ENCODE results near the gene RPL38. TPM values are rescaled to one million over a fixed set of nuclear protein-coding genes. Genes with fewer than 3 reads are reported as not detected.

RPL38 gene
- 1,081 TPM for total RNA-seq

DNA sequence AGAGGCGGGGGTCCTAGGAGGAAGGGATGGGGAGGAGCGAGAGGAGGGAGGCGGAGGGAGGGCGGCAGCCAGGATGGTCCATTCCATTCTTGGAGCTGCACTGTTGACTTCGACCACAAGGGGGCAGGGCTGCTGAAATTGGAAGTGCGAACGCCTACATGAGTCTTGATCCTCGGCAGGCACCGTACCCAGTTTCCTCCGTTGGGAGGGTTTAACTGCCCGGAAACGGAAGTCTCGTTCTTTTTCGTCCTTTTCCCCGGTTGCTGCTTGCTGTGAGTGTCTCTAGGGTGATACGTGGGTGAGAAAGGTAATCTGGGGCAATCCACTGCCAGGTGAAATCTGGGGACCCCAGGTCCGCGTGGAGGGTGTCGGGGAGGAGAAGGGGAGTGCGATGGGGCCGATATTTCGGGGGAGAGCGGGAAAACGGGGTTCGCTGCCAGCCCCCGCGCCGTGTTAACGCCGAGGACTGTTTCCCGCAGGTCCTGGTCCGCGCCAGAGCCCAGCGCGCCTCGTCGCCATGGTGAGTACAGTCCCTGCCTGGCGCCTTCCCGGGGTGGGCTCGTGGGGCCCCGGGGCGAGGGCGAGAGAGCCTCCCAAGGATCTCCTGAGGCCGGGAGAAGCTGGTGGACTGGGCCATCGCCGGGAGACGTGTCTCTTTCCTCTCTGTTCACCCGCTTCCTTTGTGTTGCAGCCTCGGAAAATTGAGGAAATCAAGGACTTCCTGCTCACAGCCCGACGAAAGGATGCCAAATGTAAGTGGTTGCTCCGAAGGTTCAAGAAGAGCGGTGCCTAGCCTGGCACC is at the start of gene RPL38:
TSS of gene RPL38 (plus strand) at position 240 of the 802 bp plus-strand sequence. CDS start at position 518, 278 bp downstream.
- DNase-seq (ENCODE audit: low spot score) = peak; percentile 97

DNA sequence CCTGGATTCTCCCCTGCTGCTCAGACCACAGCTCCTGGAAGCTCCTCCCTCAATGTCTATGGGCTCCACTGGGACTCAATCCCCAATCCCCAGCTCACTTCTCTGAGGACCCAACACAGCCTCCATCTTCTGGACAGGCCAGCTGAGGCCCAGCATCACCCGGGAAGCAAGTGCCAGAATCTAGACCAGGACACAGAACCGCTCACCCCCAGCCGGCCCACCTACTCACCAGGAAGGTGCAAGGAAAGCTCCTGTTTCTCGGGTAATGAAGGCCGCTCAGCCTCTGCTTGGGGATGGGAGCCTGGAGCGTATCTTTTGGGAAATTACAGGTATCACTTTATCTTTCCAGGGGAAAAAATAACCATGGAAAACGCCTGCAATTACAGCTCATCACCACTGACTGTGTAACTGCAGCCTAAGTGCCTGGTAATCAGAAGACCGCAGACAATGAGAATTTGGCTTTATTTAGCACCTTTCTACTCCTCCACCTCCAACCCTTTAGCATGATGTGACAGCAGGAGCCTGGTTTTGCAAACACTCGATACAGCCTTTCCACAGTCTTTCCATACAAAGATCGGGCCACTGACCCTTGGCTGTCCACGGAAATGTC is 49.6 kb upstream of the RPL38 start:
- no peak for DNase-seq (ENCODE audit: low spot score)

DNA sequence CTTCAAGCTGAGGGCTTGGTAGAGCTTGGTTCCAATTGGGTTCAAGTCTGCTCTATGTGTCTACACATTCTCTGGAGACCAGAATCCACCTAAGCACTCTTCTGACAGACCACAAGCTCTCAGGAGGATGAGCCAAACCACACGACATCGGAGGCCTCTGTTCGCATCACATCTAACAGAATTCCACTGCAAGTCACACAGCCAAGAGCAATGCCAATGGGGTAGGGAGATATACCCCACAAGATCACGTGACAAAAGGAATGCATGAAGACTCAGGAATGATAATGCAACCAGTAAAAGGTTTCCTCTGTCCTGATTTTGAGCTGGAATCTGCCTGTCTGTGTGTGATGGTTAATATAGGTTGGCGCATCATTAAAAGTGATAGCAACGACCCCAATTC is 46.6 kb upstream of the RPL38 start:
- peak; percentile 7 for DNase-seq (ENCODE audit: low spot score)

DNA sequence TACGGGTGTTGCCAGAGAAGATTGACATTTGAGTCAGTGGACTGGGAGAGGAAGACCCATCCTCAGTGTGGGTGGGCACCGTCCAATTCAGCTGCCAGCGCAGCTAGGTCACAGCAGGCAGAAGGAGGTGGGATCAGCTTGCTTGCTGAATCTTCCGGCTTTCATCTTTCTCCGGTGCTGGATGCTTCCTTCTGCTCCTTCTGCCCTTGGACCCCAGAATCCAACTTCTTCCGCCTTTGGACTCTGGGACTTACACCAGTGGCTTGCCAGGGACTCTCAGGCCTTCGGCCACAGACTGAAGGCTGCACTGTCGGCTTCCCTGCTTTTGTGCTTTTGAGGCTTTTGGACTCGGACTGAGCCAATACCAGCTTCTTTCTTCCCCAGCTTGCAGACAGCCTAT is 46.1 kb upstream of the RPL38 start:
- peak; percentile 18 for DNase-seq (ENCODE audit: low spot score)

DNA sequence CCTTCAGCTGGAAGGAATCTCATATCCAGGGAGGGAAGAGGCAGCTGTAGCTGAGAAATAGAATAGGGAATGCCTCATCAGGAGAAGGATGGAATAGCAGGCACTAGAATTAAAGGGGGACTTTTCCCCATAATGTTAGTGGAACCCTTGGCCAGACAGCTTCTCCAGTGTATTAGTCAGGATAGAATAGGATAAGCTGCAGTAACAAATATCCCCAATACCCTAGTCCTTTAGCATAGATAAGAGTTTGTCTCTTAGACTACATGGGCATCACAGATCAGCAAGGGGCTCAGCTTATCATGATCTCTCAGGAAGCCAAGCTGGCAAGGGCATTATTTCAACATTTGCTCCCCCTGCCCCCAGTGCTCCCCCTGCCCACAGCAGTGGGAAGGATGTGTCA is 44.7 kb upstream of the RPL38 start:
- no peak for DNase-seq (ENCODE audit: low spot score)

DNA sequence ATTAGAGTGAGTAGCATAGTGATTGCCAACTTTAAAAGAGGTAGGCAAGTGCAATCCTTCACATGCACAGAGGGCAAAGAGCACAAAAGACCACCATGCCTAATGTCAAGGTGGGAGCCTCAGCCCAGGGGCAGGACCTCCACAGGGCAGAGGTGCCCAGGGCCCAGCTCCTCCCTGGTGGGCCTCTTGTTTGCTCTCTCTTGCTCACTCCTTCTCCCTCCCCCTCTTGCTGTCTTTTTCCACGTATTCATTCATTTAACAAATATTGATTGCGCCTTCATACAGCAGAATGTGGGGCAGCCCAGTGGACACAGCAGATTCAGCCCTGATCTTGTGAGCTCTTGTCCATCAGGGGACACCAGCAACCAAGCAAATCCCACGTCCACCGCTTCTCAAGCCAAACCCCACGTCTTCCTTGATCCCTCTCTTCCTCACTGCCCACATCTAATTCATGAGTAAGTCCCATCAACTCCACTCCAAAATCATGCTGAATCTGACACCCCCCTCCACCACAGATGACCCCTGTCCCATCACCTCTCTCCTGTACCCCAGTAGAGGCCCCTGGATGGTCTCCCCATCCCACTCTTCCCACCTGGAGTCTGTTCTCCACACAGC is 44.1 kb upstream of the RPL38 start:
- no peak for DNase-seq (ENCODE audit: low spot score)

DNA sequence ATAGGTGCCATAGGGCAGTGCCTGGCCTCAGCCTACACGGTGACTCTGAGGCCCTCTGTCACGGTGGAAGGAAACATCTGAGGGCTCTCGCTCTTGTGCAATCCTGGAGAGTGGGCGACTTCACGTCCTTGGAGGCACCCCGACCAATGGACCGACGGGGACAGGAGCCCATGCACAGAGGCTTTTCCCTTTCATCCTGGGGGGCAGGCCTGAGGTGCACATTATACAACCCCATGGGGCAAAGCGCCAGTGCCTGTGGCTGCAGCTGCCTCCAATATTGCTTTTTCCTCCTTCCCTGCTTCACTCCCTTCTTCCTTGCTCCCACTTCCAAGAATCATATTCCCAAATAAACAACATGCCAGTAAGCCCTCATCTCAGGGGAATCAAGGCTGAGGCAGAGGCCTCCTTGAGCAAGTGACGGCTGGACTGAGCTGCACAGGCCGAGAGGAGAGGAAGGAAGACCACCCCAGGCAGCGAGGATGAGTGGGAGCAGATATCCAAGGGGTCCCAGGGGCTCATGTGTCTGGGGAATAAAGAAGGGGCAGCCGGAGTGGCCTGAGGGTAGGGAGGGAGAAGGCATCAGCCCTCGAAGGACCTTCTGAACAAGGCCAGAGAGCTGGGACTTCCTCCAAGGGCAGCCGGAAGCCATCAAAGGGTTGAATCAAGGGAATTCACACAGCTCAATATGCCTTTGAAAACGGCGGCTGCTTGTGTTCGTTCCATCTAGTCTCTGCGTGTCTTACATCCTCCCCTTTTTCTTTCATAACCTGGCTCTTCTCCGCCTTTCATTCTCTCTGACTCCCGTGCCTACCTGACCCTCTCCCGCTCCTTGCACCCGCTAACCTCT is 42.6 kb upstream of the RPL38 start:
- no peak for DNase-seq (ENCODE audit: low spot score)

DNA sequence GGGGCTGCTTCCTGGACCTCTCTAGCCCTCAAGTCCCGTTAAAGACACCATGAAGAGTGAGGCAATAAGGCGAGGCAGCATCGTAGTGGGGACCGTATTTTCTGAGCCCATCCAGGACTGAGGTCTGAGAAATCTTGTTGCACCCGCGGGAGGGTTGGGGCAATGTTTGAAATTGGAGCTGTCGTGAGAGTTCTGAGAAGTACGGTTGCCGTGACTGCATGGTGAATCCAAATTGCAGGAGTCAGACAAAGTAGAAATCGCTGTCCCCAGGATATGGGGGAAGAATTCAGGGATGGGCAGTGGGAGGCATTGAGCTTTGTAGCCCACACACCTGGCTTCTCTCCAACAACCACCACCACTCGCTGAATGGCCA is 42.0 kb upstream of the RPL38 start:
- DNase-seq (ENCODE audit: low spot score) = no peak

DNA sequence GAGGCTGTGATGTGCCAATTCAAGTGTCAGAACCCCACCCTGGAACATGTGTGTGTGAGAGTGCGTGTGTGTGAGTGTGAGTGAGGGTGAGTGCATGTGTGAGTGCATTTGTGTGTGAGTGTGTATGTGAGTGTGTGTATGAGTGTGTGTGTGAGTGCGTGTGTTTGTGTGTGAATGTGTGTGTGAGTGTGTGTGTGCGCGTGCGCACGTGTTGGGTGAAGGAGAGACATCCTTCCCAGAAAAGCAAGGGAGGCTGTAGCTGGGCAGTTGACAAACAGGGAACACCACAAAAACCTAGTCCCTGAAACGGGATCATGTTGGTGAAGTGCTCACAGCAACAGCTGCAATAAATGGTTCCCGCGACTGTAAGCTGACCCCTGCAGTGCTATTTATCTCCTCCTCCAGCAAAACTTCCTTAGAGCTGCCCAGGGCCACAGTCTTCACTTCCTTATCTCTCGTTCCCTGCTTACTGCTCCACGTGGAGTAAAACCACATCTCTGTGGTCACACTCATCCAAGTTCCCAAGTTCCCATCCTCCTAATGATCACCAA is 40.1 kb upstream of the RPL38 start:
- DNase-seq (ENCODE audit: low spot score) = no peak

DNA sequence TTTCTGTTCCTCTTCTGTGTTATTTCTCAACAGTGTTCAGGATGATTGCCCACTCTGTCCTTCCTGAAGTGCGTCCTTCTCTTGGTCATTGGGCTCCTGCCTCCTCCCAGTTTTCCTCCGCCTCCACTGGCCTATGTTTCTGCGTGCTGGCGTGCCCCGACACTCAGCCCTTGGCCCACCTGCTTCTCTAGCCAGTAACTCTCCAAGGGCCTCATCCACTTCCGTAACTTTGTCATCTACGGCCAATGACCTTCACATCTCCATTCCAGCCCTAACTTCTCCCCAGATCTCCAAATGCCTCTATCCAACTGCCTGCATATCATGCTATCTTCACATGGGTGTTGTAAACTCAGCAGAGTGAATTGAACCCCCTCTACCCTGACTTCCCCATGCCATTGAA is 39.6 kb upstream of the RPL38 start:
- DNase-seq (ENCODE audit: low spot score) = no peak

DNA sequence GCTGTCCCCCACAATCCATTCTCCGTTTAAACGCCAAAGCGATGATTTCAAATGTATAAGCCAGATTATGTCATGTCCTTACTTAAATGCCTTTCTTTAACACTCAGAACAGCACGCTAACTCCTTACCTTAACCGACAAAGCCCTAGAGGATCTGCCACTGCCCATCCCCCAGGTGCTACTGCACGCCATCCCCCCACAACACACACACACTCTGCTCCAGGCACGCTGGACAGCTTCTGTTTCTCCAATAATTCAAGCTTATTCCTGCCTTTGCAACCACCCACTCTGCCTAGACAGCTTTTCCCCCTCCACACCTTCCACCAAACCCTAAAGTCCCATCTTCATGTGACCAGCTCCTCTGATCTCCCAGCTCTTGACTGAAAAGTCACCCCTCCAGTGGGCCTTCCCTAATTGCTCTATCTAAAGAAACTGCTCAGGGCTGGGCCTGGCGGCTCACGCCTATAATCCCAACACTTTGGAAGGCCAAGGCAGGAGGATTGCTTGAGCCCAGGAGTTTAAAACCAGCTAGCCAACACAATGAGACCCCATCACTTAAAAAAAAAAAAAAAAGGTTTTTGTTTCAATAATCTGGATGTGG is 38.9 kb upstream of the RPL38 start:
- no peak for DNase-seq (ENCODE audit: low spot score)

DNA sequence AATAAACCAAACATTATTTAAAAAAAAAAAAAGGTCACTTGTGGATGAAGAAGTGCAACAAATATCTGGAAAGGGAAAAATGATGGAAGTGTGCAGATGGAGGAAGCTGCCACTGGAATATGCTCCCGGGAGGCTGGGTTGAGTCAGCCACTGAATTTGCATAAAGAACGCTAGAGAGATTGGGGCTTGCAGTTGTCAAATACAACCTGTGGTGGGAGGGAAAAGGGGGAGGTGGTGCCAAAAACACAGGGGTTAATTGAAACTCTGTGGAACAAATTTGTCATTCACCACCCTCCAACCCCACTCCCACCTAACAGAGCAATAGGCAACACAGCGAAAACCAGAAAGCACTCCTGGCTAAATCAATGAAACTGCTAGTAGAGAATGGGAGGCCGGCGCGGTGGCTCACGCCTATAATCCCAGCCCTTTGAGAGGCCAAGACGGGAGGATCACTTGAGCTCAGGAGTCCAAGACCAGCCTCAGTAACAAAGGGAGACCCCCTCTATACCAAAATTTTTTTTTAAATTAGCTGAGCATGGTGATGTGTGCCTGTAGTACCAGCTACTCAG is 37.6 kb upstream of the RPL38 start:
- no peak for DNase-seq (ENCODE audit: low spot score)

DNA sequence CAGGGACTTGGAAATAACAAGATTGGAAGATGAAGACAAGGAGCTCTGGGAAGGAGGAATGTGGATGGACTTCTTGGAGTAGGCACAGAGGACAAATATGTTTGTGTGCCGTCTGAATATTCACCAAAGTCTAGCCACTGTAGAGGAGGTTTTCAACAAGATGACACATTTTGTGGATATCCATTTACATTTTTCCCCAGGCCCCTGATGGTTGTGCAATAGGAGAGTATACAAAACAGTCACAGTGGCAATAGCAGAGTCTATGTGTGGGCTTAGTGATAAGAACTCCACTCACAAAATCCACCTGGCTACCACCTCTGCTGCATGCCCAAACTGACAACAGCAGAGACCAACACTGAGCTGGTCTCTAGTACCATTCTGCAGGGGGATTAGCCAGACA is 32.6 kb upstream of the RPL38 start:
- no peak for DNase-seq (ENCODE audit: low spot score)

DNA sequence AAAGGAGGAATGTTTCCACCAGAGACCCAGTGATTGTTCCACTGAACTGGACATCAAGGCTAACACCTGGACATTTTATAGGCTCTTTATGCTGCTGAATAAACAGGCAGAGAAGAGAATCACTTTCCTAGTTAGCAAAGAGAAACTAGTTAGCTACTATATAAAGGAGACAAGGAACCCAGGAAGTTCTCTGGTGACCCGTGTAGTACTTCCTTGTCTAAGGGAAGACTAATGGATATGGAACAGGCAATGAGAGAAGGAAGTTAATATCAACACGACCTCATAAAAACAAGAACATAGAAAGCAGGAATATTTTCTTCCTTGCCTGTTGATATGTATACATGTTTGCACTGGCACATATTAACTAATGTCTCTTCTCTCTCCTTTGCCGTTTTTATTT is 30.8 kb upstream of the RPL38 start:
- DNase-seq (ENCODE audit: low spot score) = no peak

DNA sequence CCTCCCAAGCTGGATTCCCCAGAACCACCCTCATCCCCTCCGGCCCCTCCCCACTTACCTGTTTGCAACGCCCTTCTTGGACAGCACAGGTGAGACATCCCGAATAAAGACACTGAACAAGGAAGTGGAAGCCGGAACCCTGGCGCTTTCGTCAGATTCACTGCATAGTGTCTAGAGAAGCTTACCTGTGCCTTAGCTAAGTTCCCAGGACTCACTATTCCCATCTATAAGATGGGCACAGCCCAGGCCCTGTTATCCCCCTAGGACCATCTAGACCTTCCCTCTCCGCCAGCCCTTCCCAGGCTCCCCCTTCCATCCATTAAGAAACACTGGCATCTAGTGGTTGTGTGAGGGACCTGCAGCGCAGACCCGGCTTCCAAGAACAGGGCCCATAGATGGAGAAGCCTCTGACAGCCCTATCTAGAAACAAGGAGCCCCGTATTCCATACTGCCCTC is 26.9 kb upstream of the RPL38 start:
- no peak for DNase-seq (ENCODE audit: low spot score)

DNA sequence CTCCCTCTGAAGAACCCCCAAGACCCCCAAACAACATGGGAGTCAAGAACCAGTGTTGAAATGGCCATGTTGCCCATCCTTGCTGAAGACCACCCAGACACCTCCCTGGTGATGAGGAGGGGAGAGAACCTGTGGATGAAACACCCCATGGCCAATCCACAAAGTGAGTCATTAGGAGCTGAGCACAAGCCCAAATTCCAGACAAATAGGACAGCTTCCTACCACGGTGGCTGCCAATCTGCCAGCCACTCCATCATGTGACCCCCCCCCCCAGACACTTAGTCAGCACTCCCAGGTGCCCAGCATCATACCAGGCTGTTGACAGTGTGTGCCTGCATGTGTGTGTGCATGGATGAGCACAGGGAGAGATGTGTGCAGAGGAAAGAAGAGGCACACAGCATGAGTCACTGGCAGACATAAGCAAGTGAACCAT is 26.4 kb upstream of the RPL38 start:
- DNase-seq (ENCODE audit: low spot score) = no peak

DNA sequence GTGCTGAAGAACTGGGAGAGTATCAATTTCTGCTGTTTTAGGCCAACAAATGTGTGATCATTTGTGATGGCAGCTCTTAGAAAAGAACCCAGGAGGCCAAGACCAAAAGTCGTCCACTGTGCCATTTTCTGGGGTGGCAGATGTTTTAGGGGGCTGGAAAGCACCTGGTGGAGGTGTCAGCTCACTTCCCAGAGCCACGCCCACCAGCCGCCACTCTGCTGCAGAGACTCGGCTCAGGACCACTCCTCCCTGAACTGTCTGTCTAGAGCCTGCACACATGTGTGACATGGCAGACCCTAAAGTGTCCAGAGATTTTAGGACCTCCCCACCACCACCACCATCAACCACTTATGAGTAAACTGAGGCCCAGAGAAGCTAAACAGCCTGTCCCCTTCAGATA is 23.9 kb upstream of the RPL38 start:
- DNase-seq (ENCODE audit: low spot score) = no peak

DNA sequence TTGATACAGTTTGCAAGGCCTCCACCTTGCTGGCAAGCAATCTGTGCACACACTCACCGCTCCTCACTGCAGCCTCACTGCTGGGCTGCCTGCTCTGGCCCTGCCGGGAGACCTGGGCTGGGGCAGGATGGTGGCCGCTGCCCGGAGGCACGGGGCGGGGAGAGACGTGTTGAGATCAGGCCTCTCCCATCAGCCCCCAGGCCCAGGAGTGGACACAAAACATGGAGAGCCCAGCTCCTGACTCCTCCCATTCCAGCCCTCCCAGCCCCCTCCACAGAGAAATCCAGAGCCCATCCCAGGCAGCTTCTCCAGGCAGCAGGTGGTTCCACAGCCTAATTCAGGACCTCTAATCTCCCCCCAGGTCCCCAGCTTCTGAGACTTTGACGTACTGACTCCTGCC is 23.1 kb upstream of the RPL38 start:
- DNase-seq (ENCODE audit: low spot score) = no peak

DNA sequence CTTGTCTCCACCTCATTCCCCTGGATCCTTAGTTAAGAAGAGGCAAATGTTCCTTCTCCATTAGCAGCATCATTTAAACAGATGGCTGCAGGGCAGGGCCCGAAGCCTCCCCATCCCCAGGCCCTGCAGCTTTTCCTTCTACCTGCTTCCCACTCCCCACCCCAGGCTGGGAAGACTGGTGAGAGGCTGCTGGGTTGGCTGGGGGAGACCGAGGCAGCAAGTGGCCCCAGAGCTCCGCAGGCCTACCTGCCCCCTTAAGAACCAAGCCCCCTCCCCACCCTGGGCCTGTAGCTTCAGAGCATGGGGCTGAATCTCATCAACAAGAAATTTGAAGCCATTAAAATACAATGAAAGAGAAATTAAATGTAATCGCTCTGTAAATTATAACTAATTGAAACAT is 22.1 kb upstream of the RPL38 start:
- no peak for DNase-seq (ENCODE audit: low spot score)

DNA sequence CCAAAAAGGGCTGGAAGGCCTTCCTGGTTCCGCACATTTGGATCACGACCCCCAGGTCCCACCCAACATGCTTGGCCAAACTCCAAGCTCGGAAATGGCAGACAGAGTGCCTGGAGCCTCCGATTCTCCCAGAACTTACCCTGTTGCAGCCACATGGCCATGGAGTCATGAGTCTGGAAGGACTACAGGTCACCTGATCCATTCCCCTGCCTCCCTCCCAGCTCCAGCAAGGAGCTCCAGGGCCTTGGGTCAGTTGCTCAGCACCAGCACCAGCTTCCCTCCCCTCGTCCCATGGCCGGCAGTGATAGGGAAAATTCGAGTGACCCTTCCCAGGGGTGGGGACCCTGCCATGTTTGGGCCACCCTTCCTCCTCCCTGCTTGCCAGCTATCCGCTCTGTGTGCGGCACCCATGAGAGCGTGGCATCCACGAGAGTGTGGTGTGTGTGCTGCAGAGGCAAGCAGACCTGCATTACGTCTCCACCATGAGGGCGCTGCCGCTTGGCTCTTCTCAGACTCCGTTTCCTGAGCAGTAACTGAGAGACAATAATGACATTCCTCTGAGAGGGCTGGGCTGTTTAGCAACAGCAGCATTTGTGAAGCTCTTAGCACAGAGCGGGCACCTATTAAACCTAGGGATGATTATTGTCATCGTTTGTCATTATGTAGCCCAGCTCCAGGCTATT is 21.3 kb upstream of the RPL38 start:
- DNase-seq (ENCODE audit: low spot score) = no peak

DNA sequence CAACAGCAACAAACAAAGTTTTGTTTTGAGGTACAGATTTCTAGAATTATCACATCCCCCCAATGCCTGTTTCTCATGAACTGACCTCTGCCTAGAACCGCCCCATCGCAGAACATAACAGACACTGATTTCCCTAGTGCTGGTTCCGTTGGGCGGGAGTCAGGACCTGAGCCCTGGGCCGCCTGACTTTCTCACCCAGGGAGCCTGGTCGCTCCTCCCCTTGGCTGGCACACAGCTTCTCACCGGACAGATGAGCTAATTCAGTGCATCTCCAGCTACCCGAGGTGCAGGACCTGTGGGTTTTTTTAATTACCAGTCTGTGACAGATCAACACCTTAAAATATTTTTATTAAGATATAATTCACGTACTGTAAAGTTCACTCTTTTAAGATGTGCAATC is 20.1 kb upstream of the RPL38 start:
- DNase-seq (ENCODE audit: low spot score) = no peak
